Middle frontal gyrus (tissue), 1 donor: ENCODE data around the gene CTCFL.
"Not testable (repeated sequence)": the region's sequence is repeated elsewhere in the genome, so short reads cannot be mapped to it uniquely, and the experiment has no call there.

Experiments
- DNase-seq: peaks from one replicate; pipeline ENCODE4 v3.0.0-alpha.2; 2015; ENCODE audit warnings: low spot score; ENCODE audit errors: extremely low spot score

The CTCFL gene

DNA sequence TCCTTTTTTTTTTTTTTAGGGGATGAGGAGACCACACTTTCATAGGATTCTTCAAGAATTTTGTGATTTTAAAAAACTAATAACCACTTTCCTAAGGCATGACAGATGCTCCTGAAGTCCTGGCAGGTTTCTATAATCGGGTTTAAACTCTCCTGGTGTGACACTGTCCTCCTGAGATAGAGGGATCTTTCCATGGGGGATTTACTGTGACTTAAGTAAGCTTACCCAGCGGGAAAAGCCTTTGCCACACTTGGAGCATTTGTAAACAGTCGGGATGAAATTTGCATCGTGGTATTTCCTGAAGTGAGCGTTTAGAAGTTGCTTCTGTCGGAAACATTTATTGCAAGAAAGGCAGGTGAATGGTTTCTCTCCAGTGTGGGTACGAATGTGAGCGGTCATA is 16.6 kb downstream of the CTCFL start:
- no peak for DNase-seq

DNA sequence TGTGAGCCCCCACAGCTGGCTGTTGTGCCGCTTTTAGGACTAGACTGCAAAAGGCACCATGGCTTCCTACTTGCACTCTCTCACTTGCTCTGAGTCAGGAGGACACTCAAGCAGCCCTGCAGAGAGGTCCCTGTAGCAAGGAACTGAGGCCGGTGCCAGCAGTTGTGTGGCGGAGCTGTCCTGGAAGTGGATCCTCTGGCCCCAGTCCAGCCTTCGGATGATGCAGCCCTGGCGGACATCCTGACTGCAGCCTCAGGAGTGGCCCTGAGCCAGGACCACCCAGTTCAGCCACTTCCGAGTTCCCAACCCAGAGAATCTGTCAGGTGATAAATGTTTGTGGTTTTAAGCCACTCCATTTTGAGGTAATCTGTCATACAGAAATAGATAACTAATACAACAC is 17.5 kb downstream of the CTCFL start:
- DNase-seq = no peak

DNA sequence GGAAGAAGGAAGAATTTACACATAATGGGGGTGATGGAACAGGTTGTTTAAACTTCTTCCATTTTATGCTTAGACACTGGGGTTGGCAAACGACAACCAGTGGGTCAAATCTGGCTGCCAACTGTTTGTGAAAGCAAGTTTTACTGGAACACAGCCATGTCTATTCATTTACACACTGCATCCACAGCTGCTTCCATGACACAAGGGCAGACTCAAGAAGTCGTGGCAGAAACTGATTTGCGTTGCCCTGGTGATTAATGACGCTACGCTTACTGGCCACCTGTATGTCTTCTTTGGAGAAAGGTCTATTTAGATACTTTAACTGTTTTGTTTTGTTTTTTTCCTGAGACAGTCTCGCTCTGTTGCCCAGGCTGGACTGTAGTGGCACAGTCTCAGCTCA is 19.0 kb downstream of the CTCFL start:
- no peak for DNase-seq

DNA sequence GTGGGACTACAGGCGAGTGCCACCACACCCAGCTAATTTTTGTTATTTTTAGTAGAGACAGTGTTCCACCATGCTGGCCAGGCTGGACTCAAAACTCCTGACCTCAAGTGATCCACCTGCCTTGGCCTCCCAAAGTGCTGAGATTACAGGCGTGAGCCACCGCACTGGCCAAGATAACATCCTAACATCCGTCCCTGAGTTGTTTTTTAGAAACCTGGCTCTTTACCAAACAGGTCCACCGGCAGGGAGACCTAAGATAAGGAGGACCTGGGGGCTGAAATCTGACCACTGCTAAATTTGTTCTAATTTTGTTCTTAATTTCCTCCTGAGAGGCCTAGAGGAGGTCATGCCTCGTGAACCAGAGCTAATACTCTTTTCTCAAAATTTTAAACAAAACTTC is 20.5 kb downstream of the CTCFL start:
- DNase-seq = no peak

DNA sequence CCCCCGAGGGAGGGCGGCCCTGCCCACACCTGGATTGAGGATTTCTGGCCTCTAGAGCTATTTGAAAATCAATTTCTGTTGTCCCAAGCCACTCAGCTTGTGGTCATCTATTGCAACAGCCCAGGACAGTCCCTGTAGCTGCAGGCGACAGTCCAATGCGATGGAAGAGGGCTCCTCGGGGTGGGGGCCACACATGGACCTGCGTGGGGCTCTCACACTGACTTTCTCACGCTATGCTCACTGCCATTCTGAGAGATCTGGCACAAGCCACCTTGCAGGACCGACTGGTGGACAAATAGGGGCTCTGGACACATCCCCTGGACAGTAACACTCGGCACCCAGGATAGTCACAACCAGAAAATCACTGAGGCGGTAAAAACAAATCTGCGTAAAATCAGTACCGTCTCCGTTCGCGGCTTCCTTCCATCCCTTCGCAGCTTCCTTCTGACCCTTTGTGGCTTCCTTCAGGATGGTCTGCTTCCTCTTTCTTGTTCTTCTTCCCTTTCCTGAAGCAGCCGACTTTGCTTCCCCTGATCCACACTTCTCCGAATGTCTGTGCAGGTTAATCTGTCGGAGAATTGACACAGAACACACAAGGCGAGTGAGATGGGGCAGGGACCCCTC is 21.8 kb downstream of the CTCFL start:
- no peak for DNase-seq

DNA sequence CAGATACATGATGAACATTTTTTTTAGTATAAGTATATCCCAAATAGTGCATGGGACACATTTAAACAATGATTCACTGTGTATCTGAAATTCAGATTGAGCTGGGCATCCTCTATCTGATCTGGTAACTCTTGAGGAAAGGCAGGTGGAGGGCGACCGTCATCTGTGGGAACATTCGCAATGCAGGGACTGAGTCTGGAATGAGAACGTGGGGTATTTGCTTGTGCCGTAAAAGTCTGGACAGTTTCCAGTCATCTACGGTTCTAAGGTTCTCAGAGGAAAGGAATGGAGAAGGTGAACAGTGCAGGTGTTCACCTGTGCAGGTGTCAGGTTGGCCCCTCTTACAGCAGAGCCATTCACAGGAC is 22.6 kb downstream of the CTCFL start:
- DNase-seq = no peak

DNA sequence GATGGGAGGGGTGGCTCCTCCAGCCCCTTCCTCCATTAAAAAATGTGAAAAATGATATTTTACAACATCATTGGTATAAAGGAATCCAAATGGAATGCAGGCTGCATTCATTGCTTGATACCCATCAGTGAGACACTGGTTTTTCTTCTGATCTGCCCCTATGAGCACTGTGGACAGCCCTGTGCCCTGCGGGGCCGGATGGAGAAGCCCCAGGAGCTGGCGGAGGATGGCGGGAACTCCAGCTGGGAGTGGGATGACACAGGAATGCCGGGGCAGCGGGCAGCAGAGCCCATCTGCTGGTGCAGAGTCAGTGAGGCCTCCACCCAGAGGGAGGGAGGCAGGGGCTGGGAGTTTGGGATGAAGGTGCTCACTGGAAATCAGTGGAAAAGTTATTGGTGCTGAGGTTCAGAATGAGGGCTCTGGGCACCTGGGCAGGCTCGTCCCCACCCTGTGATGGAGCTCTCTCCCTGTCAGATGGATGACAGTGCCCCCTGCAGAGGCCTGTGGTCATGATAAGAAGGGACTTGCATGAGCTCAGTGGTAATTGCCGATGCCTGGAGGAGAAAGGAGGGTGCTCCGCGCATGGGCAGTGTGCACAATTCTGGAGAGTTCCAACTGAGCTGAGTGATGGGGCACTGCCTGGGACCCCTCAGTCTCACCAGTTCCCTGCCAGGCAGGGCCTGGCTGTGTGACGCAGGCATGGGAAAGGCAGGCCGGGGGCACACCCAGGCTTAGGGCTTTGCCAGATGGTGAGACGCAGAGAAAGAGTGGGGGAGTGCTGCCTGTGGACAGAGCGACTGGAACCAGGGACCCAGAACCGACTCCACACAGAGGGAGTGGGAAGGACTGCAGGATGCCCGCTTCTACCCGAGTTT is 23.2 kb downstream of the CTCFL start:
- DNase-seq = no peak

DNA sequence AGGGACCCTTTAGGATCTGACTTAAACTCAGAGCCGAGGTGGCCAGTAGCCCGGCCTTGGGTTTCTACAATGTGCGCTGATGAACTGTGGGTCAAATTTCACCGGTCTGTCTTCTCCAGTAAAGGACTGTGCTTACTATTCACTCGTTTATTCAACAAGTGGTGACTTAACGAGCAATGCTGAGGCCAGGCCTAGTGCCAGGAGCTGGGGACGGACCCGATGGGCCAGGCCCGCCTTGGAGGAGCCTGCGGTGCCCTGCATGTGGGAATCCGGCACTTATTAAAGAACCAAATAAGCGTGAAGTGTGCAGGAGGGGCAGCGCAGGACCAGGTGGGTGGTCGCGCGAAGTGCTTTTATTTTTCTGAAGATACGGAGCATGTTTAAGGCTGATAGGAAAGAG is 24.0 kb downstream of the CTCFL start:
- DNase-seq = no peak

DNA sequence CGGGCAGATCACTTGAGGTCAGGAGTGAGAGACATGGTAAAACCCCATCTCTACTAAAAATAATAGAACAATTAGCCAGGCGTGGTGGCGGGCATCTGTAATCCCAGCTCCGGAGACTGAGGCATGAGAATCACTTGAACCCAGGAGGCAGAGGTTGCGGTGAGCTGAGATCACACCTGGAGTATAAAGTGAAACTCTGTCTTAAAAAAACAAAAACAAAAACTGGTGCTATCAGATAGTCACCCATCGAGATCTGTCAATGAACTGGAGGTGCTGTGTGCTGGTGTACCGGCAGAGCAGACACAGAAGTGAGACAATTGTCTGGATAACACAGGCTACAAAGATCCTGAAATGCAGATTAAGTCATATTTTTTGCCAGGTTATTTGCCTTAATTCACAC is 24.7 kb downstream of the CTCFL start:
- DNase-seq = no peak

DNA sequence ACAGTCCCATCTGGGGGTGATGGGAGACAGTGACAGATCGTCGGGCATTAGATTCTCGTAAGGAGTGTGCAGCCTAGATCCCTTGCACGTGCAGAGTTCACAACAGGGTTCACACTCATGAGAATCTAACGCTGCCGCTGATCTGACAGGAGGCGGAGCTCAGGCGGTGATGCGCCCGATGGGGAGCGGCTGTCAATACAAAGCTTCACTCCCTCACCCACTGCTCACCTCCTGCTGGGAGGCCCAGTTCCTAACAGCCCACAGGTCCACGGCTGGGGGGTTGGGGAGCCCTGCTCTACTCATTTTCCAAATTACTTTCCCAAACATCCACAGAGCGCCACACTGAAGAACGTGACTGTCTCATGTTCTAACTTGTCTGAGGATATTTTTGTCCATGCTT is 25.3 kb downstream of the CTCFL start:
- no peak for DNase-seq

DNA sequence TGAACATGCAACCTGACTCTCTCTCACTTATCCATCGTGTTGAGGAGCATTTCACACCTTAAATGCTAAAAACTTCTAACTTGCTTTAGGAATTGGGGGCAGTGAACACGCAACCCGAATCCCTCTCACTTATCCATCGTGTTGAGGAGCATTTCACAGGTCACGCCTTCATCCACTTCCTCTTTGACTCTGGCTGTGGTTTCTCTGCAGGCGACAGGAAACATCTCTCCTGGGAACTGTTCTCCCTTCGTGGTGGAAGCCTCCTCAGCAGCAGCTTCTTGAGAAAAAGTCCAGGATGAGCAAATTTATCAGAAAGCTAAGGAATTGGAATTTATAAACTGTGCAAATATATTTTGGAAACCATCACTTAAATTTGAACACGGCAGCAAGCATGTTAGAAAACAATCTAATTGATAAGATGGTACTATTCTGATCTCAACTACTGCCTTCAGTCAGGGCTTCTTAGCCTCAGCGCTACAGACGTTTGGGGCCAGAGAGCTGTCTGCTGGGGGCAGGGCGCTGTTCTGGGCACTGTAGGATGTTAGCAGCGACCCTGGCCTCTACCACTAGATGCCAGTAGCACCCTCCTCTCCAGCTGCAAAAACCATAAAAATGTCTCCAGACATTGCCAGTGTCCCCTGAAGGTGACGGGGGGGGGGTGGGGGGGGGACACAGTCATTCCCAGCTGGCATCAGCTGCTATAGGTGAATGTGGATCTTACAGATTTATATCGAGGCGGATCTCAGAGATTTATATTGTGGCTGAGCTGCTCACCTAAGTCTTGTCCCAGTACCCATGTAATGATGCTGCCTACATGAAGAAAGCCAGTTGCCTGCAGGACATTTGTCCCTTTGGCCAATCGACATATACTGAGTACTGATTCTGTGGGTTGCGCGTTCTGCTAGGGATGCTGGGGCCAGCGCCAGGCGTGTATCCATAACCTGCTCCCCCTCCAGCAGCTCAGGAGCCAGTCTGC is 26.2 kb downstream of the CTCFL start:
- DNase-seq = no peak

DNA sequence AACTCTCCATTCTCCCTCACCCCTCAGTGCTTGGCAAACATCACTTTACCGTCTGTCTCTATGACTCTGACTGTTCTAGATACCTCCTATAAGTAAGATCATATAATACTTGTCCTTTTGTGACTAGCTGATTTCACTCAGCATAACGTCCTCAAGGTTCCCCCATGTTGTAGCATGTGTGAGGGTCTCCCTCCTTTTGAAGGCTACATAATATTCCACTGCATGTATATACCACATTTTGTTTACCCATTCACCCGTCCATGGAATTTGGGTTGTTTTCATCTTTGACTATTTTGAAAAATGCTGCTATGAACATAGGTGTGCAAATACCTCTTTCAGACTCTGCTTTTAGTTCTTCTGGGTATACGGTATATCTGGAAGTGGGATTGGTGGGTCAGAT is 28.3 kb downstream of the CTCFL start:
- DNase-seq = no peak

DNA sequence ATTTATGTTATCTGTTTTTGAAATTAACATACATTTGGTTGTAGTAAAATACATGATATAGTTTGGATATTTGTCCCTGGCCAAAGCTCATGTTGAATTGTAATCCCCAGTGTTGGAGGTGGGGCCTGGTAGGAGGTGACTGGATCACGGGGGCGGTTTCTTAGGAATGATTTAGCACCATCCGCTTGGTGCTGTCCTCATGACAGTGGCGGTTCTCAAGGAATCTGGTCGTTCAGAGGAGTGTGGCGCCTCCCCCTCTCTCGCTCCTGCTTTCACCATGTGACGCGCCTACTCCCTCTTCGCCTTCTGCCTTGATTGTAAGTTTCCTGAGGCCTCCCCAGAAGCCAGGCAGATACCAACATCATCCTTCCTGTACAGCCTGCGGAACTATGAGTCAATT is 29.0 kb downstream of the CTCFL start:
- no peak for DNase-seq

DNA sequence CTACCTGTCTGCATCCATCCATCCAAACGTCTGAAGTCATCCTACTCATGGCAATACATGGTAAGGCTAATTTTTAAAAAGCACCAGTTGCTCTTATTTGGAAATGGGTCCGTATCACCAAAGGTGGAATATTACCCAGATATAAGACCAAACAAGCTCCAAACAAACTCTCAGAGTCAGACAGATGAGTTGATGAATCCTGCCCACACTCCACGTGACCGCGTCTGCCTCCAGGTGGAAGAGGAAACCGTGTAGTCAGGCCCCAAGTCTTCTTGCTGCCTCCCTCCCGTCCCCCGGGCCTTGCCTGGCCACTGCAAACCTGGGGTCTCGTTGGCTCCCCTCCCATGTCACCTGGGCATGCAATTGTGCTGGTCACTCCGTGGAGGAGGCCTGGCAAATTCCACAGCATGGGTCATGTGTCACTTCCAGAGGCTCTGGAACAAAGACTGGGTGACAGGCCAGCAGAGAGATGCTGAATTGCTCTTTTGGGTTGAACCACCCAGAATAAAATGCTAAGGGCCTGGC is 31.8 kb downstream of the CTCFL start:
- DNase-seq = no peak

DNA sequence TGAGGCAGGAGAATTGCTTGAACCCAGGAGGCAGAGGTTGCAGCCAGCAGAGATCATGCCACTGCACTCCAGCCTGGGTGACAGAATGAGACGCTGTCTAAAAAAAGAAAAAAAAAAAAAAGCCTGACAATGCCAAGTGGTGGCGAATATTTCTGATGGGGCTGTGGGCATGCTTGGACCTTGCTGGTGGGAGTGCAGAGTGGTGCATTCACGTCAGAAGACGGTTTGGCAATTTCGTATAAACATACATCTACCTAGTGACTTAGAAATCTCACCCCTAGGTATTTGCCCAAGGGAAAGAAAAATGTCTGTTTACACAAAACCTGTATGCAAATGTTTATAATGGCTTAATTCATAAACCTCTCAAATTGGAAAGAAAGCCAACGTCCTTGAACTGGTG is 33.6 kb downstream of the CTCFL start:
- no peak for DNase-seq

DNA sequence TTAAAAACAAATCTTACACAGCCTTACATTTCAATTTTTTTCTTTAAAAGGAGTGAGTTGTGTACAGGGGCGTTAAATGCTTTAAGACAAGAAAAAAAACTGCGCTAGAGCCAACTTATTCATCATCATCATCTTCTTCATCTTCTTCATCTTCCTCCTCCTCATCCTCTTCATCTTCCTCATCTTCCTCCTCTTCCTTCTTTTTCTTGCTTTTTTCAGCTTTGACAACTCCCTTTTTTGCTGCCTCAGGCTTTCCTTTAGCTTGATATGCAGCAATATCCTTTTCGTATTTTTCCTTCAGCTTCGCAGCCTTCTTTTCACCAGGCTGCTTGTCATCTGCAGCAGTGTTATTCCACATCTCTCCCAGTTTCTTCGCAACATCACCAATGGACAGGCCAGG is 36.7 kb downstream of the CTCFL start:
- not testable (repeated sequence) for DNase-seq

DNA sequence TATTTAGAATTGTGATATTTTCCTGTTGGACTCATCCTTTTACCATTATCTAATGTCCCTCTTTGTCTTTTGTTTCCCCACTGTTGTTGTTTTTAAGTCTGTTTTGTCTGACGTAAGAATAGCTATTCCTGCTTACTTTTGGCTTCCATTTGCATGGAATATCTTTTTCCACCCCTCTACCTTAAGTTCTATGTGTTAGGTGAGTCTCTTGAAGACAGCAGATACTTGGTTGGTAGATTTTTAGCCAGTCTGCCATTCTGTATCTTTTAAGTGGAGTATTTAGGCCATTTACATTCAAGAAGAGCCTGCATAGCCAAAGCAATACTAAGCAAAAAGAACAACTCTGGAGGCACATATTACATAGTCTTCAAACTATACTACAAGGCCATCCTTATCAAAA is 39.2 kb downstream of the CTCFL start:
- no peak for DNase-seq

DNA sequence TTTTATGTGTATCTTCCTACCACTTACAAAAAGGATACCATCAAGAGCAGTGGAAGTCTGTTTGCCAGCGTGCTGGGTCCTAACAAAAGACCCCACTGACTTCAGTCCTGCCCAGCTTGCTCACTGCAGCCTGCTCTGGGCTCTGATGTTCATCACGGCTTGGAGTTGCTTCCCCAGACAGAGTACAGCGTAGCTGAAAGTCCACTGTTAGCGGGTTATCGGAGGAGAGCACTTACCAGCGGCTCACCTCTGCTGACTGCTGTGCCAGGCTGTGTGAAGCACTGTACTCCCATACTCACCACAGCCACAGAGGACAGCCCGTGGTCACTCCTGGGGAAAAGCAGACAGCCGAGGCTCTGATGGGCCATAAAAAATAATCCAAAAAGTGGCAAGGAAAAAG is 40.2 kb downstream of the CTCFL start:
- no peak for DNase-seq

DNA sequence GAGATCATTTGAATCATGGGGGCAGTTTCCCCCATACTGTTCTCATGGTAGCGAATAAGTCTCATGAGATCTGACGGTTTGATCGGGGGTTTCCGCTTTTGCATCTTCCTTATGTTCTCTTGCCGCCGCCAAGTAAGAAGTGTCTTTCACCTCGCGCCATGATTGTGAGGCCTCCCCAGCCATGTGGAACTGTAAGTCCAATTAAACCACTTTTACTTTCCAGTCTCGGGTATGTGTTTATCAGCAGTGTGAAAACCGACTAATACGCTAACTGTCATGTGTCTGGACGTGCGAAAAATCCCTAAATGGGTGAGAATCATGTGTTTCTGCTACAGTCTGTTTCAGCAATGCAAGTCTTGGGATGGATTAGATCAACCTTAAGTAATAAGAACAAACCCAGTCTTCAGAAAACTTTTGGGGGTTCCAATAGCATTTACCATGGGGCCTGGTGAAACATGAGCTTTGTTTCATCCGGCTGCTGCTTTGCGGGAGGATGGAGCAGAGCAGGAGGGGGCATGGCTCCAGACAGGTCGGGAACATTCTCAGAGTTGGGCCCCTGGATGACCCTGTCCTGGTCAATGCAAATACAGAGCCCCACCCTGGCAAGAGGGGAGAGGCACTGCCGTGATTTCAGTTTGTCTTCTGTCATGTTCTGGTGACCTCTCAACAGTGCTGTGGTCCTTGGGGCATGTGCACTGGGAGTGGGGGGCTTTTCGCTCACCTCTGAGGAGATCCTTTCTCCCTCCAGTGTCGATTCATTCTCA is 41.5 kb downstream of the CTCFL start:
- DNase-seq = no peak

DNA sequence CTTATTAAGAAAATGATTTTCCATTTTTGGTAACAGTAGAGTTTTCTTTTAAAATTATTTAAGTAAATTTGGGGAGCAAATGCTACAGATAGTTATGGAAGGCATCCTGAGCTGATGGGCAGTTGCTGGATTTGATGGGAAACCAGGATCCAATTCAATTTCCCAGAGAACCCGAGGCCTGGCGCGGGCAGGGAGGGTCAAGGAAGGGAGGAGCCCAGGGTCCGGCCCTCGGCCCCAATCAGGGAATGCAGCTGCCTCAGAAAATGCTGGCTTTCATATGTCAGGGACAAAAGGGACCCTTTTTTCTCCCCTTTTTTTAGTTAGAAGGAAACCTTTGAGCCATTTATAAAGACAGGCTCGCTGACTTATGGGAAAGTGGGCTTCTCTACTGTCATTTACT is 42.1 kb downstream of the CTCFL start:
- DNase-seq = no peak

DNA sequence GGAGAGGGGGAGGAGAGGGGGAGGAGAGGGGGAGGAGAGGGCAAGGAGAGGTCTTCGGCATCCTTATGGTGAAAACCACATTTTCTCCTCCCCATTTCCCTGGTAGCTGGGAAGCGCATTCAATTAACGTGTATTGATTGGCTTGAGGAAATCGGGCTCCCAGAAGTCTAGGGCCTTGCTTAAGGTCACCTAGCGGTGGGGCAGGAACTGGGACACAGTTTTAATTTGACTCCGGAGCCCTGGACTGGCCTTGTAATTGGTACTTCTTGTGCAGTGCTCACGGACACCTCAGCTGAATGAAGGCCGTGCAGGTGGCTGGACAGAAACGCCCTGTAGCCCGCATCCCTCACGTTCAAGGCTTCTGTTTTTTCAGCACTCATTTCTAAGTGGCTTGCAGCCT is 42.8 kb downstream of the CTCFL start:
- DNase-seq = no peak
